Hepatocyte (in vitro differentiated cells): ENCODE data around the gene DLG2.

ENCODE experiments used
- EZH2phosphoT487 ChIP-seq: fragments of 200-600 bp; sonication (generic); IDR thresholded peaks from one replicate; pipeline ENCODE4 v1.6.1; 2018; ENCODE audit warnings: antibody characterized with exemption, mild to moderate bottlenecking, low read depth, moderate library complexity; ENCODE audit not compliant: unreplicated experiment, severe bottlenecking
- TF ChIP-seq, protein P1 (sequence below): fragments of 200-600 bp; sonication (generic); IDR thresholded peaks from 2 replicates; pipeline ENCODE4 v1.5.1; 2016; ENCODE audit warnings: antibody characterized with exemption, mild to moderate bottlenecking; ENCODE audit not compliant: poor library complexity

DNA sequence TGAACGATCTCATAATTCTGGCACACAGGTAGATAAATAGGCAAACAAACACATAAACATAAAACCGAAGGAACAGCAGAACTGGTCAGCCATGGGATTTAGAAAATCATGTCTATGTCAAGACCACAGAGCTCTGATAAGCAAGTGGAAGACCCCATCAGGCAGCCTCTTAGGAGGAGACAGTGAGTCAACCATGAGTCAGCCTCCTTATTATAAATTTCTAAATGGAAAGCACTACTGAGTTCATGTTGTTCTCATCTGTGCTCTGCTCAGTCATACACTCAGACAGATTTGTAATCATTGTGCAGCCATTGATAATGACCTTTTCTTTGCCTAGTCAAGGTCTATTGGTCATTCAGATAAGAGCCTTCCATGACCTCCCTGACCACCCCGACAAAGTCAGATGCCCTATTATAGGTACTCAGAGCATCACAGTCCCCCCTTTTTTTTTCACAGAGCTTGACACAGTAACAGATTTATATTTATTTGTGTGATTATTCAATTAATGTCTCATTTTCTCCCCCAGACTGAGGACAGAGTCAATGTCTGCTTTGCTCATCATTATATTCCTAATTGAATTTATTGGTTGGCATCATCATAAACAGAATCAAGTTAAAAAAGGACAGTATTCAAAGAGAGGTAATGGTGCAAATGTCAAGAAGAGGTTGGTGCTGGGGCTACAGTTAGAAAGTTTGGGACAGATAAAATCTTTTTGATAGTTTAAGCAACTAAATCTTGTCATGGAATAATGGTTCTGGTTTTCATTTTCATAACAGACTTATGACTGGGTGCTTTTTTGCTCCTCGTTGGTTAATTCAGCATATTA lies 1761.3 kb downstream of the DLG2 start:
- TF ChIP-seq, protein P1, sequence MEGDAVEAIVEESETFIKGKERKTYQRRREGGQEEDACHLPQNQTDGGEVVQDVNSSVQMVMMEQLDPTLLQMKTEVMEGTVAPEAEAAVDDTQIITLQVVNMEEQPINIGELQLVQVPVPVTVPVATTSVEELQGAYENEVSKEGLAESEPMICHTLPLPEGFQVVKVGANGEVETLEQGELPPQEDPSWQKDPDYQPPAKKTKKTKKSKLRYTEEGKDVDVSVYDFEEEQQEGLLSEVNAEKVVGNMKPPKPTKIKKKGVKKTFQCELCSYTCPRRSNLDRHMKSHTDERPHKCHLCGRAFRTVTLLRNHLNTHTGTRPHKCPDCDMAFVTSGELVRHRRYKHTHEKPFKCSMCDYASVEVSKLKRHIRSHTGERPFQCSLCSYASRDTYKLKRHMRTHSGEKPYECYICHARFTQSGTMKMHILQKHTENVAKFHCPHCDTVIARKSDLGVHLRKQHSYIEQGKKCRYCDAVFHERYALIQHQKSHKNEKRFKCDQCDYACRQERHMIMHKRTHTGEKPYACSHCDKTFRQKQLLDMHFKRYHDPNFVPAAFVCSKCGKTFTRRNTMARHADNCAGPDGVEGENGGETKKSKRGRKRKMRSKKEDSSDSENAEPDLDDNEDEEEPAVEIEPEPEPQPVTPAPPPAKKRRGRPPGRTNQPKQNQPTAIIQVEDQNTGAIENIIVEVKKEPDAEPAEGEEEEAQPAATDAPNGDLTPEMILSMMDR, result no peak
- TF ChIP-seq EZH2phosphoT487, result no peak
